PFSK-1 (cell line): ENCODE measurements around the gene KAZN.

ENCODE experiments used
- POLR2AphosphoS5 ChIP-seq: IDR thresholded peaks from 2 replicates; pipeline ENCODE4 v1.6.1; 2012; ENCODE audit warnings: low read depth, mild to moderate bottlenecking, control low read depth, low read length, moderate library complexity
- SIN3A ChIP-seq: IDR thresholded peaks from 2 replicates; pipeline ENCODE4 v1.6.1; 2012; ENCODE audit warnings: mild to moderate bottlenecking, low read length, moderate library complexity, borderline replicate concordance; ENCODE audit not compliant: insufficient read depth
- TAF1 ChIP-seq: IDR thresholded peaks from 2 replicates; pipeline ENCODE4 v1.6.1; 2012; ENCODE audit warnings: low read length, control low read depth, borderline replicate concordance; ENCODE audit not compliant: insufficient read depth
- TF ChIP-seq, protein P1 (sequence below), 2 experiments: IDR thresholded peaks; 2 replicates each; pipeline versions ENCODE4 v1.6.1 to v1.8.0; 2011 to 2012; ENCODE audit warnings: low read depth in 2 of 2, low read length in 2 of 2, control low read depth in 1 of 2, inconsistent platforms in 1 of 2, mild to moderate bottlenecking in 1 of 2, moderate library complexity in 1 of 2; ENCODE audit not compliant: insufficient read depth in 1 of 2

DNA sequence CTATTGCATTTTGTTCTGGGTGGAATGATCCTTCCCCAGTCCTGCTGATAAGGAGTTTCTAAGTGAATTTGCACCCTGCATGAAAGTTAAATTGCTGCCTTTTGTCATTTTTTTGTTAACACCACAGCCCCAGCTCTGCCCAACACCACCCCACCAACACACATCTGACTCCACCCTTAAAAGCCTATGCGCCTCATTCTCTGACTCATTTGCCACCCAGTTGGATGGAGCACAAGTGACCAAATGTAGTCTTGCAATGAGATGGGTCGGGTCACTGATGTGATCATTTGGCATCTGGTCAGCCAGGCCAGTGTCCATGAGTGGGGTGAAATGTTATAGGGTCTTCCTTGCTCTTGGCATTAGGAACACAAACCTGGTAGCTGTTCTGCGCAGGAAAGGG is 256.8 kb downstream of the KAZN start:
- TF ChIP-seq TAF1 (no peak), POLR2AphosphoS5 (no peak), SIN3A (no peak)
- TF ChIP-seq, protein P1, sequence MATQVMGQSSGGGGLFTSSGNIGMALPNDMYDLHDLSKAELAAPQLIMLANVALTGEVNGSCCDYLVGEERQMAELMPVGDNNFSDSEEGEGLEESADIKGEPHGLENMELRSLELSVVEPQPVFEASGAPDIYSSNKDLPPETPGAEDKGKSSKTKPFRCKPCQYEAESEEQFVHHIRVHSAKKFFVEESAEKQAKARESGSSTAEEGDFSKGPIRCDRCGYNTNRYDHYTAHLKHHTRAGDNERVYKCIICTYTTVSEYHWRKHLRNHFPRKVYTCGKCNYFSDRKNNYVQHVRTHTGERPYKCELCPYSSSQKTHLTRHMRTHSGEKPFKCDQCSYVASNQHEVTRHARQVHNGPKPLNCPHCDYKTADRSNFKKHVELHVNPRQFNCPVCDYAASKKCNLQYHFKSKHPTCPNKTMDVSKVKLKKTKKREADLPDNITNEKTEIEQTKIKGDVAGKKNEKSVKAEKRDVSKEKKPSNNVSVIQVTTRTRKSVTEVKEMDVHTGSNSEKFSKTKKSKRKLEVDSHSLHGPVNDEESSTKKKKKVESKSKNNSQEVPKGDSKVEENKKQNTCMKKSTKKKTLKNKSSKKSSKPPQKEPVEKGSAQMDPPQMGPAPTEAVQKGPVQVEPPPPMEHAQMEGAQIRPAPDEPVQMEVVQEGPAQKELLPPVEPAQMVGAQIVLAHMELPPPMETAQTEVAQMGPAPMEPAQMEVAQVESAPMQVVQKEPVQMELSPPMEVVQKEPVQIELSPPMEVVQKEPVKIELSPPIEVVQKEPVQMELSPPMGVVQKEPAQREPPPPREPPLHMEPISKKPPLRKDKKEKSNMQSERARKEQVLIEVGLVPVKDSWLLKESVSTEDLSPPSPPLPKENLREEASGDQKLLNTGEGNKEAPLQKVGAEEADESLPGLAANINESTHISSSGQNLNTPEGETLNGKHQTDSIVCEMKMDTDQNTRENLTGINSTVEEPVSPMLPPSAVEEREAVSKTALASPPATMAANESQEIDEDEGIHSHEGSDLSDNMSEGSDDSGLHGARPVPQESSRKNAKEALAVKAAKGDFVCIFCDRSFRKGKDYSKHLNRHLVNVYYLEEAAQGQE (IDR thresholded peaks at IDR 0.05; ENCODE audit: insufficient read depth in 1 of 2, low read depth in 2 of 2, low read length in 2 of 2), result no peak
